ENCODE results near the gene KRTAP27-1.

- TF ChIP-seq EZH2phosphoT487 (IDR thresholded peaks at IDR 0.05; ENCODE audit: unreplicated experiment) (no peak), CTCF (conservative IDR thresholded peaks at IDR 0.05; ENCODE audit: low read depth in 2 of 2) (no peak), NANOG (IDR thresholded peaks at IDR 0.05; ENCODE audit: borderline replicate concordance) (no peak), POLR2AphosphoS5 (IDR thresholded peaks at IDR 0.05; ENCODE audit: low read depth) (no peak)
Observed at GRCh38 chr21:30329203-30329875, 8.2 kb downstream of the KRTAP27-1 start.

Measured in GM23338 (cell line).